HEK293T (cell line): ENCODE measurements around the gene ESCO1.
A peak's percentile ranks its signal among the peaks of the same experiment; 100 is the strongest.
"Not testable (repeated sequence)": the region's sequence is repeated elsewhere in the genome, so short reads cannot be mapped to it uniquely, and the experiment has no call there.

Experiments
- CTCF ChIA-PET: fragments of 350-600 bp; formaldehyde crosslinking; extraction: SDS; loops from one replicate; lab custom pipeline; 2021; ENCODE audit warnings: antibody characterized with exemption, inconsistent platforms; lab: Yijun Ruan, JAX
- POLR2A ChIA-PET: fragments of 350-600 bp; formaldehyde crosslinking; extraction: SDS; loops from one replicate; lab custom pipeline; 2020; ENCODE audit warnings: antibody characterized with exemption, inconsistent platforms; lab: Yijun Ruan, JAX
- DNase-seq: peaks from one replicate; pipeline ENCODE4 v3.0.0; 2012; ENCODE audit warnings: mixed read lengths; ENCODE audit errors: extremely low spot score
- ARNT ChIP-seq: fragments of 450-650 bp; IDR thresholded peaks from 2 replicates; pipeline ENCODE4 v1.6.1; 2017; ENCODE audit warnings: mild to moderate bottlenecking
- BHLHE40 ChIP-seq: fragments of 450-650 bp; IDR thresholded peaks from 2 replicates; pipeline ENCODE4 v1.6.1; 2016; ENCODE audit warnings: mild to moderate bottlenecking, moderate library complexity, borderline replicate concordance
- CTBP1 ChIP-seq: fragments of 450-650 bp; IDR thresholded peaks from 2 replicates; pipeline ENCODE4 v1.6.1; 2016; ENCODE audit warnings: borderline replicate concordance
- ELF4 ChIP-seq: fragments of 450-650 bp; IDR thresholded peaks from 2 replicates; pipeline ENCODE4 v1.6.1; 2017; ENCODE audit warnings: antibody characterized with exemption
- FOXA1 ChIP-seq: fragments of 450-650 bp; IDR thresholded peaks from 2 replicates; pipeline ENCODE4 v1.6.1; 2016; ENCODE audit warnings: mild to moderate bottlenecking
- FOXK2 ChIP-seq: fragments of 450-650 bp; IDR thresholded peaks from 2 replicates; pipeline ENCODE4 v1.6.1; 2016; ENCODE audit warnings: mild to moderate bottlenecking
- FOXM1 ChIP-seq: fragments of 450-650 bp; IDR thresholded peaks from 2 replicates; pipeline ENCODE4 v1.6.1; 2017; ENCODE audit warnings: mild to moderate bottlenecking, borderline replicate concordance
- HDGF ChIP-seq: fragments of 450-650 bp; IDR thresholded peaks from 2 replicates; pipeline ENCODE4 v1.6.1; 2017; ENCODE audit warnings: antibody characterized with exemption, borderline replicate concordance
- L3MBTL2 ChIP-seq: fragments of 450-650 bp; conservative IDR thresholded peaks from 2 replicates; pipeline ENCODE4 v1.6.1; 2016; ENCODE audit warnings: mild to moderate bottlenecking
- LEF1 ChIP-seq: fragments of 450-650 bp; IDR thresholded peaks from 2 replicates; pipeline ENCODE4 v1.6.1; 2017; ENCODE audit warnings: mild to moderate bottlenecking, borderline replicate concordance
- NFRKB ChIP-seq: fragments of 450-650 bp; IDR thresholded peaks from 2 replicates; pipeline ENCODE4 v1.6.1; 2016; ENCODE audit warnings: mild to moderate bottlenecking, moderate library complexity
- PKNOX1 ChIP-seq: fragments of 450-650 bp; IDR thresholded peaks from 2 replicates; pipeline ENCODE4 v1.6.1; 2016
- SP1 ChIP-seq: fragments of 450-650 bp; IDR thresholded peaks from 2 replicates; pipeline ENCODE4 v1.6.1; 2017
- SUZ12 ChIP-seq: fragments of 450-650 bp; IDR thresholded peaks from 2 replicates; pipeline ENCODE4 v1.6.1; 2016; ENCODE audit warnings: mild to moderate bottlenecking
- TARDBP ChIP-seq: fragments of 450-650 bp; IDR thresholded peaks from 2 replicates; pipeline ENCODE4 v1.6.1; 2016
- ZNF384 ChIP-seq: fragments of 450-650 bp; IDR thresholded peaks from 2 replicates; pipeline ENCODE4 v1.6.1; 2016

ESCO1 gene

DNA sequence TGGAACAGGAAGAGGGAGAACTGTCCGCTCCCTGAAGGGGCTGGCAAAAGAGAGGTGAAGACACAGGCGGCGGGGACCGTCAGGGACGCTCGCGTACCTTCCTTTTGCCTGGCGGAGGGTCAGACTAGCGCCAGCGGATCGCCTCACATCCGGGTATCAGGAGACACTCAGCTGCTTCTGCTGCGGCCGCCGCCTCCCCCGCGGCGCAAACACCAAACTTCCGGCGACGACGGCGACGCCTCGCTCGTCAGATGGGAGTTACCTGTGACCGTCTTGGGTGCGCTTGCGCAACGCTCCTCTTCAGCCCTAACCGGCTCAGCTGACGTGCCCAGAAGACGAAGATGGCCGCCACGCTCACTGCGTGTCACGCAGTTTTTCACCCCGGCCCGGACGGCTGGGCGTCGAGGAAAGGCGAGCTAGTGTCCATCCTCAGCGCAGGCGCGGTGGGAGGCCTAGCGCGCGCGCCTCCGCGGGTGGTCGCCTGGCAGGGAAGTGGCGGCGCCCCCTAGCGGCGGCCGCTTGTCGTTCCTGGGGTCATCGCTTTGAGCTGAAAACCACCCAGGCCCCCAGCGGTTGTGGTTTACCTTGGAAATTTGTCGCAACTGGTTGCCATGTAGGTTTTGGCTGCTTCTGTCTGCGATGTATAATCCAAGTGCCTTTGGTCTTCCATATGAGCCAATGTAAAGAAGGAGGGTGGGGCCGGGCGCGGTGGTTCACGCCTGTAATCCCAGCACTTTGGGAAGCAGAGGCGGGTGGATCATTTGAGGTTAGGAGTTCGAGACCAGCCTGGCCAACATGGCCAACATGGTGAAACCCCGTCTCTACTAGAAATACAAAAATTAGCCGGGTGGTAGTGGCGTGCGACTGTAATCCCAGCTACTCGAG lies at the start of gene ESCO1:
Gene ESCO1, minus strand, starts transcription at position 179 of the 885 bp plus-strand sequence. CDS start 25,861 bp downstream, outside the sequence.
- TF ChIP-seq HDGF (no peak), NFRKB (no peak), ZNF384 (no peak), ARNT (no peak; the same call in 1 of the 2 replicates), PKNOX1 (peak; percentile 92), ELF4 (no peak), L3MBTL2 (peak; percentile 89), CTBP1 (peak; percentile 56; the same call in 1 of the 2 replicates), FOXK2 (no peak)
- ChIA-PET CTCF (interaction anchor here (0.5 to 3.0 kb wide), 27 partner anchors 10 to 493 kb away, joined by 3 to 48 read pairs (median 4); partner anchors contain the start of gene SNRPD1), POLR2A (interaction anchor here (0.6 to 4.3 kb wide), 24 partner anchors 10 to 489 kb away, joined by 3 to 58 read pairs (median 4); partner anchors contain the start of genes ABHD3, MIB1, ROCK1 and SNRPD1)

DNA sequence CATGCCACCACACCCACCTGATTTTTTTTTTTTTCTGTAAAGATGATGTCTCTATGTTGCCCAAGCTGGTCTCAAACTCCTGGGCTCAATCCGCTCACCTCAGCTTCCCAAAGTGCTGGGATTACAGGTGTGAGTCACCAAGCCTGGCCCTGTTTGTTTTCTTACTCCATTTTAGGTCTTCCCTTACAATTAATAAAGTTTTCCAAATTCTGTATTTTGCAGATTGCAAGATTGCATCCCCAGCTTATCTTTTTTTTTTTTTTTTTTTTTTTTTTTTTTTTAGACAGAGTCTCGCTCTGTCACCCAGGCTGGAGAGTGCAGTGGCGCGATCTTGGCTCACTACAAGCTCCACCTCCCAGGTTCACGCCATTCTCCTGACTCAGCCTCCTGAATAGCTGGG lies 39.9 kb upstream of the ESCO1 start:
- DNase-seq = not testable (repeated sequence)
- POLR2A ChIA-PET = interaction anchor here (1.1 kb wide), 1 partner anchor 100 kb away, joined by 3 read pairs; the partner anchor contains the start of gene MIB1
- CTCF ChIA-PET = interaction anchor here (0.7 to 1.8 kb wide), 2 partner anchors 40 to 1321 kb away, joined by 4 to 6 read pairs; partner anchors contain the start of gene ESCO1

More for the DNA sequence above, at the start of gene ESCO1:
- DNase-seq = peak; percentile 96

DNA sequence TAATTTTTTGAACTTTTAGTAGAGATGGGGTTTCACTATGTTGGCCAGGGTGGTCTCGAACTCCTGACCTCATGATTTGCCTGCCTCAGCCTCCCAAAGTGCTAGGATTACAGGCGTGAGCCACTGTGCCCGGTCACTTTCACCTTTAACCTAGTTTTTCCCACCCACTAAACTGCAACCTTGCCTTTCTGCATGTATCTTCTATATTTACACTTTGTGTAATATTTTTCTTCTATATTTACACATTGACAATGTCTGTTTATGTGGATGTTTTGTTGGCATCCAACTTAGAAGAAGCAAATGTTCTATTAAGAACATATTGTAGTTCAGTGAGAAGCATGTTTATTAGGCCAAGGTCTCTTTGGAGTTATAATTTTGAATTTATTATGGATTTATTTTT lies 38.3 kb upstream of the ESCO1 start:
- ChIA-PET POLR2A (no interaction called here), CTCF (interaction anchor here (1.8 kb wide), 1 partner anchor 38 kb away, joined by 6 read pairs; the partner anchor contains the start of gene ESCO1)
- TF ChIP-seq FOXA1 = no peak
- TF ChIP-seq L3MBTL2 = no peak
- no peak for TF ChIP-seq BHLHE40
- TF ChIP-seq FOXM1 = no peak
- TF ChIP-seq TARDBP = no peak
- no peak for TF ChIP-seq ELF4
- TF ChIP-seq LEF1 = no peak
- TF ChIP-seq NFRKB = no peak
- no peak for TF ChIP-seq FOXK2
- no peak for DNase-seq

DNA sequence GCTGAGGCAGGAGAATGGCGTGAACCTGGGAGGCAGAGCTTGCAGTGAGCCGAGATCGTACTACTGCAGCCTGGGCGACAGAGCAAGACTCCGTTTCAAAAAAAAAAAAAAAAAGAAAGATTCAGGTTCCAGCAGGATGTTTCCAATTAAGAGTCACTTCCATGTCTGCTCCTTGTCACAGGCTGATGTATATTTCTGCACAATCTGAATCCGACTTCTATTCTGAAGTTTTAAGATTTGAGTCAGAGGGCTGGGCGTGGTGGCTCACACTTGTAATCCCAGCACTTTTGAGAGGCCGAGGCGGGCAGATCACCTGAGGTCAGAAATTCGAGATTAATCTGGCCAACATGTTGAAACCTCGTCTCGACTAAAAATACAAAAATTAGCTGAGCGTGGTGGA lies 36.3 kb upstream of the ESCO1 start:
- TF ChIP-seq LEF1 = no peak
- TF ChIP-seq SP1 = no peak
- TF ChIP-seq ZNF384 = peak; percentile 67; the same call in 1 of the 2 replicates
- no peak for TF ChIP-seq FOXM1
- TF ChIP-seq PKNOX1 = no peak
- DNase-seq = no peak
- POLR2A ChIA-PET = no interaction called here
- CTCF ChIA-PET = no interaction called here

DNA sequence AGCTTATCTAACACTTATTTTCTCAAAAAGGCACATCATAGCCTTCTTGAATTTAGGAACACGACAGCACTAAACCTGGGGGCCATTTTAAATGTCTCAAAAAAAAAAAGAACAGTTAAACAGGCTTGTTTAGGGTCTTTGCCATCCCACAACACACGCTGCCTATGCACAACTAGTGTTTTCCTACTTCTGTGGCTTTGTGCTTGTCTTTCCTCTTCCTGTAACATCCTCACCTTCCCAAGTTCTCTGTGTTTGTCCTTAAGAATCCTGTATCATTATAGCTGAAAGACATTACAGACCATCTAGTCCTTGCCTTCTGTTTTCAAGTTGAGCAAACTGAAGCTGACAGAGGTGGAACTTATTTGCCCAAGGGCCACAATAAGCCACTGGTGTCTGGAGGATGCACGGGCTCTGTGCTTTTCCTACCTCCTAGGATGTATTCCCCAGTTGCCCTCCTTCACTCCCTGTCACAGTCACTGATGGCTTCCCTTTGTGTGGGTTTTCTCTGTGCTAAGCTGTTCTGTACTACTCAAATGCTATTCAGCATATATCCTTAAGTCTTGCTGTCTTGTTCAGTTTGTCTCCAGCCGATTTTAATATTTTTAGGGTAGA lies 34.2 kb upstream of the ESCO1 start:
- CTCF ChIA-PET = interaction anchor here (1.4 kb wide), 1 partner anchor 34 kb away, joined by 4 read pairs; the partner anchor contains the start of gene ESCO1
- DNase-seq = no peak
- TF ChIP-seq BHLHE40 (no peak), TARDBP (no peak), SP1 (no peak), LEF1 (no peak), SUZ12 (no peak), ARNT (no peak), HDGF (no peak), FOXM1 (no peak), L3MBTL2 (no peak)
- POLR2A ChIA-PET = no interaction called here

- ChIA-PET CTCF (interaction anchor here (1.0 kb wide), 1 partner anchor 31 kb away, joined by 3 read pairs; no protein-coding TSS in a partner anchor), POLR2A (interaction anchor here (0.7 to 1.2 kb wide), 2 partner anchors 20 to 411 kb away, joined by 3 to 4 read pairs; partner anchors contain the start of gene SNRPD1)
- TF ChIP-seq PKNOX1 (no peak), SP1 (no peak), NFRKB (no peak), HDGF (no peak)
- DNase-seq = no peak
These were observed 31.9 kb upstream of the ESCO1 start for GRCh38 chr18:21632393-21632792.
